Neural cell (in vitro differentiated cells): ENCODE data around the gene MAGI2. TPM values are rescaled to one million over a fixed set of nuclear protein-coding genes. Genes with fewer than 3 reads are reported as not detected.

Experiments used
- H2AFZ ChIP-seq: fragments of 200-600, 300-800 bp; sonication (generic), shearing (Covaris generic); 2 replicates; pipeline ENCODE4 v1.6.0; 2014; ENCODE audit warnings: low read depth, mild to moderate bottlenecking, antibody characterized with exemption, low read length, moderate library complexity
- H3F3A ChIP-seq: fragments of 200-600 bp; shearing (Covaris generic); 2 replicates; pipeline ENCODE4 v1.6.1; 2016; ENCODE audit warnings: mild to moderate bottlenecking, moderate library complexity, mixed read lengths, antibody characterized with exemption, low read length; ENCODE audit not compliant: insufficient read depth, poor library complexity, severe bottlenecking
- H3K27ac ChIP-seq: fragments of 200-600, 300-800 bp; sonication (generic), shearing (Covaris generic); 2 replicates; pipeline ENCODE4 v1.5.1; 2014; ENCODE audit warnings: mild to moderate bottlenecking, low read length, moderate library complexity
- H3K27me3 ChIP-seq: fragments of 300-800, 200-600 bp; sonication (generic), shearing (Covaris generic); 2 replicates; pipeline ENCODE4 v1.6.0; 2014; ENCODE audit warnings: mild to moderate bottlenecking, low read depth, low read length, moderate library complexity; ENCODE audit not compliant: insufficient read depth
- H3K36me3 ChIP-seq: fragments of 300-800, 200-600 bp; sonication (generic), shearing (Covaris generic); 2 replicates; pipeline ENCODE4 v1.5.1; 2014; ENCODE audit warnings: mild to moderate bottlenecking, antibody characterized with exemption, low read length, moderate library complexity; ENCODE audit not compliant: insufficient read depth
- H3K4me2 ChIP-seq: fragments of 300-800, 200-600 bp; sonication (generic), shearing (Covaris generic); 2 replicates; pipeline ENCODE4 v1.6.0; 2014; ENCODE audit warnings: mild to moderate bottlenecking, low read length
- H3K4me3 ChIP-seq: fragments of 300-800, 200-600 bp; sonication (generic), shearing (Covaris generic); 2 replicates; pipeline ENCODE4 v1.5.1; 2014; ENCODE audit warnings: mild to moderate bottlenecking, low read length, moderate library complexity
- H3K79me2 ChIP-seq: fragments of 200-600 bp; shearing (Covaris generic); replicated peaks from 2 replicates; pipeline ENCODE4 v1.6.0; 2014; ENCODE audit warnings: mild to moderate bottlenecking, low read length, moderate library complexity; ENCODE audit not compliant: insufficient read depth
- H3K9ac ChIP-seq: fragments of 300-800, 200-600 bp; sonication (generic), shearing (Covaris generic); 2 replicates; pipeline ENCODE4 v1.6.1; 2016; ENCODE audit warnings: mild to moderate bottlenecking, low read length, mixed read lengths
- H3K9me2 ChIP-seq: fragments of 200-600 bp; shearing (Covaris generic); 2 replicates; pipeline ENCODE4 v1.6.1; 2016; ENCODE audit warnings: mild to moderate bottlenecking, low read length, mixed read lengths; ENCODE audit not compliant: insufficient read depth
- H3K9me3 ChIP-seq: fragments of 200-600, 300-800 bp; sonication (generic), shearing (Covaris generic); 2 replicates; pipeline ENCODE4 v1.6.1; 2016; ENCODE audit warnings: mild to moderate bottlenecking, mixed run types, low read length, moderate library complexity, mixed read lengths
- H4K20me1 ChIP-seq: fragments of 200-600 bp; shearing (Covaris generic); 2 replicates; pipeline ENCODE4 v1.6.1; 2016; ENCODE audit warnings: mild to moderate bottlenecking, mixed run types; ENCODE audit not compliant: insufficient read depth
- CTCF ChIP-seq: fragments of 450-650 bp; IDR thresholded peaks from 2 replicates; pipeline ENCODE4 v1.5.1; 2014; ENCODE audit warnings: antibody characterized with exemption, mild to moderate bottlenecking, moderate library complexity; ENCODE audit not compliant: poor library complexity, severe bottlenecking
- EP300 ChIP-seq: fragments of 450-650 bp; conservative IDR thresholded peaks from 2 replicates; pipeline ENCODE4 v1.6.1; 2014; ENCODE audit warnings: antibody characterized with exemption, mild to moderate bottlenecking, moderate library complexity; ENCODE audit not compliant: poor library complexity, severe bottlenecking
- EZH2 ChIP-seq: fragments of 200-600, 300-800 bp; shearing (Covaris generic), sonication (generic); IDR thresholded peaks from 2 replicates; pipeline ENCODE4 v1.6.1; 2014; ENCODE audit warnings: antibody characterized with exemption, low read length, borderline replicate concordance, mild to moderate bottlenecking; ENCODE audit not compliant: insufficient read depth, poor library complexity, severe bottlenecking
- MXI1 ChIP-seq: fragments of 450-650 bp; conservative IDR thresholded peaks from 2 replicates; pipeline ENCODE4 v1.6.1; 2014; ENCODE audit warnings: antibody characterized with exemption, mild to moderate bottlenecking; ENCODE audit not compliant: poor library complexity, severe bottlenecking
- POLR2AphosphoS5 ChIP-seq: IDR thresholded peaks from 2 replicates; pipeline ENCODE4 v1.6.1; 2012
- RAD21 ChIP-seq: fragments of 450-650 bp; conservative IDR thresholded peaks from 2 replicates; pipeline ENCODE4 v1.6.1; 2014; ENCODE audit warnings: antibody characterized with exemption, mild to moderate bottlenecking, moderate library complexity
- REST ChIP-seq: IDR thresholded peaks from 2 replicates; pipeline ENCODE4 v1.6.1; 2012; ENCODE audit warnings: borderline replicate concordance
- SMC3 ChIP-seq: fragments of 450-650 bp; conservative IDR thresholded peaks from 2 replicates; pipeline ENCODE4 v1.6.1; 2014; ENCODE audit warnings: antibody characterized with exemption, mild to moderate bottlenecking, moderate library complexity; ENCODE audit not compliant: poor library complexity
- TAF1 ChIP-seq: IDR thresholded peaks from 2 replicates; pipeline ENCODE4 v1.6.1; 2012; ENCODE audit warnings: low read depth
- polyA plus RNA-seq: library from polyadenylated mRNA; depleted of rRNA; stranded (reverse); fragments of >200 nt; gene quantifications from 2 replicates; pipeline ENCODE4 v1.2.3, GENCODE V29; 2014

The MAGI2 gene
- polyA plus RNA-seq, 1 donor from 2014 or later, result 19.3 TPM

- Histone ChIP-seq H3K27me3 (no peaks in the 10 kb centered on the region), H3K36me3 (no peaks in the 10 kb centered on the region), H3K9me2 (no peaks in the 10 kb centered on the region), H3K4me3 (no peak overlapping the region), H3K9me3 (no peaks in the 10 kb centered on the region), H3K9ac (no peak overlapping the region), H3K27ac (no peak overlapping the region), H2AFZ (no peak overlapping the region), H3K79me2 (no peaks in the 10 kb centered on the region), H3K4me2 (no peak overlapping the region), H4K20me1 (no peaks in the 10 kb centered on the region), H3F3A (no peaks in the 10 kb centered on the region)
- no peak for TF ChIP-seq SMC3
- TF ChIP-seq CTCF, result no peak
- TF ChIP-seq POLR2AphosphoS5, result no peak
- no peak for TF ChIP-seq REST
- TF ChIP-seq RAD21, result no peak
- TF ChIP-seq MXI1, result no peak
- no peak for TF ChIP-seq EZH2
- TF ChIP-seq TAF1, result no peak
- no peak for TF ChIP-seq EP300
These were observed 441.5 kb downstream of the MAGI2 start for GRCh38 chr7:79011921-79012320.

- Histone ChIP-seq H3K27me3 (no peaks in the 10 kb centered on the region), H3K4me2 (no peak overlapping the region), H3K4me3 (no peak overlapping the region), H3F3A (no peaks in the 10 kb centered on the region), H3K9me3 (no peaks in the 10 kb centered on the region), H4K20me1 (no peaks in the 10 kb centered on the region), H3K79me2 (no peaks in the 10 kb centered on the region), H3K36me3 (no peaks in the 10 kb centered on the region), H3K9ac (no peak overlapping the region), H2AFZ (no peak overlapping the region), H3K27ac (no peak overlapping the region), H3K9me2 (no peaks in the 10 kb centered on the region)
- no peak for TF ChIP-seq SMC3
- no peak for TF ChIP-seq EZH2
- TF ChIP-seq POLR2AphosphoS5, result no peak
- TF ChIP-seq MXI1, result no peak
- no peak for TF ChIP-seq EP300
- no peak for TF ChIP-seq CTCF
These were observed 443.8 kb downstream of the MAGI2 start for GRCh38 chr7:79009647-79010046.
